Stimulated activated CD8-positive, alpha-beta memory T cell treated with anti-CD3 and anti-CD28 coated beads, Interleukin-15, amount 100 ng/mL, for 24 hours (primary cell): ENCODE results near the gene COMMD4.
"Not testable (repeated sequence)": the region's sequence is repeated elsewhere in the genome, so short reads cannot be mapped to it uniquely, and the experiment has no call there.

ENCODE experiments used
- DNase-seq: peaks from one replicate; pipeline ENCODE4 v3.0.0-alpha.2; 2020; ENCODE audit warnings: low read depth

The COMMD4 gene

GRCh38 chr15:75333654-75334419, 2.0 kb upstream of the COMMD4 start:
- DNase-seq = not testable (repeated sequence)

GRCh38 chr15:75335313-75335704, 554 bp upstream of the COMMD4 start:
- no peak for DNase-seq

- DNase-seq = no peak
These were observed 2.9 kb downstream of the COMMD4 start for GRCh38 chr15:75338661-75339240.

GRCh38 chr15:75339531-75340240, 3.8 kb downstream of the COMMD4 start:
- no peak for DNase-seq

GRCh38 chr15:75342221-75342620, 6.4 kb downstream of the COMMD4 start:
- no peak for DNase-seq

GRCh38 chr15:75343953-75344352, 8.1 kb downstream of the COMMD4 start:
- DNase-seq = not testable (repeated sequence)

GRCh38 chr15:75346796-75347221, 10.9 kb downstream of the COMMD4 start, which contains the start of gene NEIL1:
Gene NEIL1, plus strand, starts transcription at chr15:75347039. Its CDS starts 1,867 bp downstream, at chr15:75348906.
- DNase-seq = no peak

GRCh38 chr15:75347222-75348033, 11.6 kb downstream of the COMMD4 start:
- DNase-seq = no peak

- no peak for DNase-seq
These were observed 12.2 kb downstream of the COMMD4 start for GRCh38 chr15:75348034-75348561.

GRCh38 chr15:75348562-75349350, 12.9 kb downstream of the COMMD4 start:
- DNase-seq = no peak

- DNase-seq = not testable (repeated sequence)
These were observed 13.4 kb downstream of the COMMD4 start for GRCh38 chr15:75349351-75349669.

GRCh38 chr15:75349851-75350588, 14.2 kb downstream of the COMMD4 start:
- DNase-seq = peak; percentile 44

- DNase-seq = no peak
These were observed 14.9 kb downstream of the COMMD4 start for GRCh38 chr15:75350601-75351361.

GRCh38 chr15:75352186-75353080, 16.6 kb downstream of the COMMD4 start:
- no peak for DNase-seq

- no peak for DNase-seq
These were observed 17.7 kb downstream of the COMMD4 start for GRCh38 chr15:75353604-75354003.

GRCh38 chr15:75354454-75354853, 18.6 kb downstream of the COMMD4 start:
- no peak for DNase-seq

- DNase-seq = no peak
These were observed 19.5 kb downstream of the COMMD4 start for GRCh38 chr15:75355369-75355768.

GRCh38 chr15:75356006-75356405, 20.1 kb downstream of the COMMD4 start:
- no peak for DNase-seq

- no peak for DNase-seq
These were observed 20.7 kb downstream of the COMMD4 start for GRCh38 chr15:75356517-75356916.
